Cardiac muscle cell (in vitro differentiated cells and primary cell): Measurements from ENCODE around the gene MTFR1L. TPM values are rescaled to one million over a fixed set of nuclear protein-coding genes. Genes with fewer than 3 reads are reported as not detected.

Source experiments
- DNase-seq, 2 donors: peaks; one replicate each; pipeline versions ENCODE4 v3.0.0 to v3.0.0-alpha.2; 2010 to 2017; ENCODE audit warnings: low read depth in 1 of 2, low spot score in 1 of 2
- H3K27ac ChIP-seq: fragments of 200-600 bp; sonication (generic); 2 replicates; pipeline ENCODE4 v1.5.1; 2016
- H3K27me3 ChIP-seq: fragments of 200-600 bp; sonication (generic); 2 replicates; pipeline ENCODE4 v1.6.0; 2016; ENCODE audit warnings: control low read depth
- H3K36me3 ChIP-seq: fragments of 200-600 bp; sonication (generic); 2 replicates; pipeline ENCODE4 v1.5.1; 2016; ENCODE audit warnings: control low read depth
- H3K4me1 ChIP-seq: fragments of 200-600 bp; sonication (generic); 2 replicates; pipeline ENCODE4 v1.8.1; 2017; ENCODE audit warnings: low read depth, mild to moderate bottlenecking, mixed run types
- H3K4me3 ChIP-seq: fragments of 200-600 bp; sonication (generic); 2 replicates; pipeline ENCODE4 v1.5.1; 2016; ENCODE audit warnings: mild to moderate bottlenecking
- H3K9me3 ChIP-seq: fragments of 200-600 bp; sonication (generic); 2 replicates; pipeline ENCODE4 v1.5.1; 2017; ENCODE audit warnings: low read depth, mild to moderate bottlenecking, control low read depth
- CTCF ChIP-seq: IDR thresholded peaks from 2 replicates; pipeline ENCODE4 v1.5.1; 2012; ENCODE audit warnings: low read depth, mild to moderate bottlenecking, low read length
- polyA plus RNA-seq: library from polyadenylated mRNA; unstranded; fragments of >200 nt; fragmentation: Nextera tagmentation; extraction: Ambion mirVana; gene quantifications from 2 replicates; pipeline ENCODE4 v1.2.1, GENCODE V29; 2016
- total RNA-seq: library from RNA; depleted of rRNA; stranded (reverse); fragments of >200 nt; gene quantifications from 2 replicates; pipeline ENCODE4 v1.2.3, GENCODE V29; 2016

The MTFR1L gene
- total and polyA plus RNA-seq, 2 experiments from 2014 or later: 158 to 266 TPM

- Histone ChIP-seq H3K27ac (no peak overlapping the region), H3K9me3 (no peaks in the 10 kb centered on the region), H3K4me3 (no peak overlapping the region), H3K36me3 (peaks cover 14% of the 10 kb centered on the region), H3K4me1 (peaks cover 6% of the 10 kb centered on the region), H3K27me3 (no peaks in the 10 kb centered on the region)
- no peak for TF ChIP-seq CTCF
- no peak for DNase-seq
Measured at GRCh38 chr1:25807480-25808390, 12.0 kb upstream of the MTFR1L start.

DNA sequence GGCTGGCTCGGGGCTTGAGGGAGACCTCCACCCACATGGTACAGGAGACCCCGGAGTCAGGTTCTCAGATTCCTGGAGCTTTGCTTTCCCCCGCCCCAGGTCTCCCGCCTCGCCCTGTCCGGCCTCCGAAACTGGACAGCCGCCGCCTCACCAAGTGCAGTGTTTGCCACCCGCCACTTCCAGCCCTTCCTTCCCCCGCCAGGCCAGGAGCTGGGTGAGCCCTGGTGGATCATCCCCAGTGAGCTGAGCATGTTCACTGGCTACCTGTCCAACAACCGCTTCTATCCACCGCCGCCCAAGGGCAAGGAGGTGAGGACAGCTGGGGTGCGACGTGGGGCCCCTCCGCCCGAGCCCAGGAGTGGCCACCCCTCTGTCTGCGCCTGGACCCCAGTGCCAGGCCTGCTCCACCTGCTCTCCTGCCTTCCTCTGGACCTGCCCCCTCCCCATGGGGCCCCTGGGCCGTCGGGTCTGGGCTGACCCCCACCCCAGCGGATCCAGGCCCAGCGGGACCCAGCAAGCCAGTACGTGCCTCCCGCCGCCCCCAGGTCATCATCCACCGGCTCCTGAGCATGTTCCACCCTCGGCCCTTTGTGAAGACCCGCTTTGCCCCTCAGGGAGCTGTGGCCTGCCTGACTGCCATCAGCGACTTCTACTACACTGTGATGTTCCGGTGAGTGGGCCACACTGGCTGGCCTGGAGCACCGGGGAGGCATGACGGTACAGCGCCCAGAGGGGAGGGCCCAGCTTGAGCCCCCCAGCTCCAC is 11.1 kb upstream of the MTFR1L start:
- DNase-seq: no peak
- Histone ChIP-seq H3K4me3 (no peak overlapping the region), H3K27ac (no peak overlapping the region), H3K4me1 (no peaks in the 10 kb centered on the region), H3K27me3 (no peaks in the 10 kb centered on the region), H3K36me3 (peaks cover 14% of the 10 kb centered on the region), H3K9me3 (no peaks in the 10 kb centered on the region)
- no peak for TF ChIP-seq CTCF

- H3K4me3 ChIP-seq: no peak overlapping the region
- peaks cover 20% of the 10 kb centered on the region for H3K36me3 ChIP-seq
- no peaks in the 10 kb centered on the region for H3K27me3 ChIP-seq
- DNase-seq: no peak
- no peaks in the 10 kb centered on the region for H3K9me3 ChIP-seq
- no peak for TF ChIP-seq CTCF
- H3K4me1 ChIP-seq: no peaks in the 10 kb centered on the region
- H3K27ac ChIP-seq: peak overlapping the region; percentile 23
Measured at GRCh38 chr1:25809283-25809926, 10.3 kb upstream of the MTFR1L start.

DNA sequence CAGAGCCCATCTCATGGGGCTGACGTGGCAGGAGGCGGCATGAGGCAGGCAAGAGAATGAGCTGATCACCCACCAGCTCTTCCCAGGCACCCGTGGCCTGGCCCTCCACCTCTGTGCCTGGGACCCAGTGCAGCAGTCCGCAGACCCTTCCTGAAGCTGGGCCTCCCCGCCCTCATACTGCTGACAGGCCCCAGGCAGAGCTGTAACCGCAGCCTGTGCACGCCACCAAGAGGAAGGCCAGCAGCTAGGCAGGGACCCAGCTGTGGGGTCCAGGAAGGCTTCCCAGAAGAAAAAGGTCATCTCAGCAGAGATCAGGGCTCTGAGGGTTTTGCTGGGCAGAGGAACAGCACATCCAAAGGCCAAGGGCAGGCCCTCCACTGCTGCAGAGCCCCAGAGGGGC is 9.8 kb upstream of the MTFR1L start:
- Histone ChIP-seq H3K27ac (peak overlapping the region; percentile 23), H3K36me3 (peaks cover 20% of the 10 kb centered on the region), H3K4me3 (no peak overlapping the region), H3K9me3 (no peaks in the 10 kb centered on the region), H3K4me1 (no peaks in the 10 kb centered on the region), H3K27me3 (no peaks in the 10 kb centered on the region)
- DNase-seq: no peak
- TF ChIP-seq CTCF: no peak
